HS-27A (cell line): ENCODE measurements around the gene RNU6-9.

Source experiments
- DNase-seq: peaks from one replicate; pipeline ENCODE4 v3.0.0-alpha.2; 2012; ENCODE audit warnings: low read depth, missing footprints

RNU6-9 gene

GRCh38 chr19:919199-920050 lies 26.1 kb downstream of the RNU6-9 start:
- no peak for DNase-seq

DNA sequence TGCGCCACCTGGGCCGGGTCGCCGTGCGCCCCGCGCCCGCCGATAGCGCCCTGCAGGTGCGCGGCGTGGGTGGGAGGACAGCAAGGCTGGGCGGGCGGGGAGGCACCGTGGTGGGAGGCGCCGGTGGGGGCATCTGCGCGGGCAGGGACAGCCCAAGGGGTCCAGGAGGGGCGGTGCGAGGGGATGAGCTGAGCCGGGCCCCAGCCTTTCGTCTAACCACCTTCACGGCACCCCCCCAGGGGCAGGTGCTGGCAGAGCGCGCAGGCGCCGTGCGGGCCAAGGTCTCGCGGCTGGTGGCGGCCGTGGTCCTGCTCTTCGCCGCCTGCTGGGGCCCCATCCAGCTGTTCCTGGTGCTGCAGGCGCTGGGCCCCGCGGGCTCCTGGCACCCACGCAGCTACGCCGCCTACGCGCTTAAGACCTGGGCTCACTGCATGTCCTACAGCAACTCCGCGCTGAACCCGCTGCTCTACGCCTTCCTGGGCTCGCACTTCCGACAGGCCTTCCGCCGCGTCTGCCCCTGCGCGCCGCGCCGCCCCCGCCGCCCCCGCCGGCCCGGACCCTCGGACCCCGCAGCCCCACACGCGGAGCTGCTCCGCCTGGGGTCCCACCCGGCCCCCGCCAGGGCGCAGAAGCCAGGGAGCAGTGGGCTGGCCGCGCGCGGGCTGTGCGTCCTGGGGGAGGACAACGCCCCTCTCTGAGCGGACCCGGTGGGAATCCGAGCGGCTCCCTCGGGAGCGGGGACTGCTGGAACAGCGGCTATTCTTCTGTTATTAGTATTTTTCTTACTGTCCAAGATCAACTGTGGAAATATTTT lies 27.0 kb downstream of the RNU6-9 start:
- DNase-seq: no peak

- DNase-seq: no peak
These were observed 31.3 kb downstream of the RNU6-9 start for GRCh38 chr19:924553-925086.

- DNase-seq: no peak
These were observed 31.8 kb downstream of the RNU6-9 start for GRCh38 chr19:925087-925525.

DNA sequence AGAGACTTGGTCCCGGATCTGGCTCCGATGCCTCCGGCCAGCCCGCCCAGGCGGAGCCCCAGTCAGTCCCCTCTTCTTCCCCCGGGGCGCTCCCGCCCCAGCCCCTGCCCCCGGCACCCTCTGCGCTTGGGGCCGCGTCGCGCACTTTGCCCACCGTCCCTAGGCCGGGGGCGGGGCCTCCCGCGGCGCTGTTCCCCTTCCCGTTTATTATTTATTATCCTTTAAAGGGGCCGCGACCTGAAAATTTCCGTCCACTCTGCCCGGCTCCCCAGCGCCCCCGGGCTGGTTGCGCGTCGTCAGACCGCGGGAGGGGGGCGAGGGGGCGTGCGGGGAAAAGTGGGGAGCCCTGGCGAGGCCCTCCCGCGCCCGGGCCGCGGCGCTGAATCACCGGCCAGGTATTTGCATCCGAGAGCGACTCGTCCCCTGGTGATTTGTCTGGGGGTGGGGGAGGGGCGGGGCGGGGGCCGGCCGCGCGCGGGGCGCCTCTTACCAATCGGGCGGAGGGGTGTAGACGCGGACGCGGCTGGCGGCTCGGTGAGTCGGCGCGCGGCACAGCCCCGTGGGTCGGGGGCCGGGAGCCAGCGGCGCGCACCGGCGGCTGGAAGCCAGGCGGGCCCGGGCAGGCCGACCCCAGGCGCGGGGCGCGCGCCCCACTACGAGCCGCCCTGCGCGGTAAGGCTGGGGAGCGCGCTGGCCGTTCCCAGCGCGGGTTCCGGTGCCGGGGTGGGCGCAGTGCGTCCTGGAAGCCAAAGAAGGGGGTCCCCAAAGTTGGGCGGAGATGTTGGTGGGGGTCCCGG lies 32.4 kb downstream of the RNU6-9 start, which contains the start of gene ARID3A:
Gene ARID3A (plus strand): TSS at position 510 of the 797 bp plus-strand sequence. CDS start 3,494 bp downstream, outside the sequence.
- DNase-seq: peak; percentile 66

- no peak for DNase-seq
These were observed 33.0 kb downstream of the RNU6-9 start for GRCh38 chr19:926323-926588.

DNA sequence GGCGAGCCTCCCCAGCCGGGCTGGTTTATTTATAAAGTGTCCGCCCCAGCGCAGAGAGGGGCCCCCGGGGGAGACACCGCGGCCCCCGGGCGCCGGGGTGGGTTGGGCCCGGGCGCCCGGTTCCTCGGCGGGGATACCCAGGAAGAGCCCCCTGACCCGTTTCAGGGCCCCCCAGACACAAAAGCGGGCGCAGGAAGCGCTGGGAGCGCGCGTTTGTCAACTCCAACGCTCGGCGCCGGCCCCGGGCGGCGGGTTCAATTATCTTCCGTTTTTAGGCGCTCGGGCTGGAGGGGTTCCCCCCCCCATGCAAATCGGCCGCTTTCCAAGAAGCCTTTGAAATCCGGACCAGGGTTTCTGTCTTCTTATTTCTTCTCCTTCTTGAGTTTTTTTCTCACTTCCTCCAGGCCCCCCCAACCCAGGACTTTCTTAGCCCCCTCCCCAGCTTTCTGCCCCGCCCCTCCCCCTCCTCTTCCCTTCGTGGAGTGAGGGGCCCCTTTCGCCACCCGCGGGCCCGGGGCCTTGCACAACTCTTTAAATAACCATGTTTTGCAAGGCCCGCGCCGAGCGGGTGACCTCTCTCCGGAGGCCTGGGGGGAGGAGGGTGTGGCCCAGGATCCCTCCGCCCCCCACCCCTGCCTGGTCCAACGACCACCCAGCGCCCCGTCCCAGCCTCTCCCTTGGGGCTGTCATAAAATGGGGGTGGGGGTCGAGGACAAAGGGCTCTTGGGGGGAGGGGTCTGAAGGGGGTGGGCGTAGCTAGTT lies 33.5 kb downstream of the RNU6-9 start:
- DNase-seq: no peak

DNA sequence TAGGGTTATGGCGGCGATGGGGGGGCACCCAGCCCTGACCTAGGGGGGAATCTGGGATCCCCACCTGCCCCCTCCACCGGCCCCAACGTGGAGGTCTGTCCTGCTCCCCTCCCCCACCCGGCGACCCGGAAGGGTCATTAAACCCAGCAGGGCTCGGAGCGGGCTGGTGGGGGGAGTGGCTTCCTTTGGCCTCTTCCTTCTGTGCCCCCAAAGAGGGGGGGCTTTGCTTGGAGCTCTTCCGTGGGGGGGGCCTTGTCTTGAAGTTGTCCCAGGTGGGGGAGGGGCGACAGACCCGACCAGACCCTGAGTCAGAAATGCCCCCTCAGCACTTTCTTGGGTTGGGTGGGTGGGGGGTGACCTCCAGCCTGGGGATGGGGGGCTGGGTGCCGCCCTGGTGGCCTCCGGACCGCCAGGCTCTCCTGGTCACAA lies 34.1 kb downstream of the RNU6-9 start:
- DNase-seq: no peak

- DNase-seq: no peak
These were observed 34.6 kb downstream of the RNU6-9 start for GRCh38 chr19:927780-928401.

GRCh38 chr19:928471-929202 lies 35.4 kb downstream of the RNU6-9 start:
- DNase-seq: no peak

DNA sequence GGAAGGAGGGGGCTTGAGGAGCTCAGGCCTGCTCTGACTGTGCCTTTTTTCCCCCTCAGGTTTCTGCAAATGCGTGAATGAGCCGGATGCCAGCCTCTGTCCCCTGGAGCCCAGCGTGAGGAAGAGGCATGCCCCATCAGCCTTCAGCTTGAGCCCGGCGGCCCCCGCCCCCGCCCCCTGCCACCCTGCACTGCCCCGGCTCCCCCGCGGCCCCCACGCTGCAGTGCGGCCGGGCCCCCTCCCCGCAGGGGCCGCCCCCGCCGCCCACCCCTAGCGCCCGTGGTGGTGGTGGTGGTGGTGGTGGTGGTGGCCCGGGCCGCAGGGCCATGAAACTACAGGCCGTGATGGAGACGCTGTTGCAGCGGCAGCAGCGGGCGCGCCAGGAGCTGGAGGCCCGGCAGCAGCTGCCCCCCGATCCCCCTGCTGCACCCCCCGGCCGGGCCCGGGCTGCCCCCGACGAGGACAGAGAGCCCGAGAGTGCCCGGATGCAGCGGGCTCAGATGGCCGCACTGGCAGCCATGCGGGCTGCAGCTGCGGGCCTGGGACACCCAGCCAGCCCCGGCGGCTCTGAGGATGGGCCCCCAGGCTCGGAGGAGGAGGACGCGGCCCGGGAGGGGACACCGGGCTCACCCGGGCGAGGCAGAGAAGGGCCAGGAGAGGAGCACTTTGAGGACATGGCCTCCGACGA lies 36.1 kb downstream of the RNU6-9 start:
- DNase-seq: no peak

DNA sequence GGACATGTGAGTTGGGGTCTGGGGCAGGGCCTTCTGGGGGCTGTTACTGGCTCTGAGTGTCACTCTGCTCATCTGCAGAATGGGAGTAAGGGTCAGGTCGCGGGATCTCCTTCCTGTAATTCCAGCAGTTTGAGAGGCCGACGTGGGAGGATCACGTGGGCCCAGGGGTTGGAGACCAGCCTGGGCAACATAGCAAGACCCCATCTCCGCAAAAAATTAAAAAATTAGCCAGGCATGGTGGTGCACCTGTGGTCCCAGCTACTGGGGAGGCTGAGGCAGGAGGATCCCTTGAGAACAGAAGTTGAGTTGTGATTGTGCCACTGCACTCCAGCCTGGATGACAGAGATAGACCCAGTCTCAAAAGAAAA lies 36.6 kb downstream of the RNU6-9 start:
- DNase-seq: no peak

GRCh38 chr19:931860-932647 lies 38.8 kb downstream of the RNU6-9 start:
- no peak for DNase-seq

- DNase-seq: peak; percentile 47
These were observed 39.6 kb downstream of the RNU6-9 start for GRCh38 chr19:932648-933552.

GRCh38 chr19:933553-933882 lies 40.2 kb downstream of the RNU6-9 start:
- no peak for DNase-seq

DNA sequence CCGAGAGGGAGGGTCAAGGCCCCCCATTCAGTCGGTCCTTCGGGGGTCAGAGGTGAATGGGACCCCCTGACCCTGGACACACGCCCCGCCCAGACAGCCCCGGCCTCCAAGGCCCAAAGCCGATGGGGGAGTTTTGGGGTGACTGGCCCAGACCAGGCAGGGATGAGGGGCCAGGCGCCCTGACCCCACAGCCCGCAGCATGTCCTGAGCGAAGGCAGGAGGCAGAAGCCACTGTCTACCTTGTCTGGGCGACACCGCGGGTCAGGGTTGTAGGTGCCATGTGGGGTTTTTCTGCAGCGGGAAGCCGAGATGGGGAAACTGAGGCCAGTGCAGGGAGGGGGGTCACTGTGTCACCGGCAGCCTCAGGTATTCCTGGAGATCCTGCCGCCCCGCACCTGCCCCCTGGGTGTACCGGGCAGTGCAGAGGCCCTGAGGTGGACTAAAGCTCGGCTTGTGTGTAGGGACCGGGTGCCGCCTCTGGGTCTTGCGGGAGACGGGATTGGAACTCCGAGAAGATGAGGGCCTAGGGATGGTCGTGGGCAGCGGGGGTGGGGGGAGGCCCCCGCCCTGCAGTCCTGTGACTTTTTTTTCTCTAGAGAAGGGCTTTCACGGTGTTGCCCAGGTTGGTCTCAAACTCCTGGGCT lies 41.0 kb downstream of the RNU6-9 start:
- DNase-seq: no peak

GRCh38 chr19:934865-935479 lies 41.7 kb downstream of the RNU6-9 start:
- no peak for DNase-seq
